GM13976 (cell line): Measurements from ENCODE around the gene PRM3.

ENCODE experiments used
- DNase-seq: peaks from one replicate; pipeline ENCODE4 v3.0.0; 2012; ENCODE audit warnings: low spot score
- in situ Hi-C: fragments of 300-500 bp; cut with MboI; formaldehyde crosslinking; loops from one replicate; pipeline ENCODE4 v1.12.0; 2022; ENCODE audit warnings: low sequenced_read_pairs, mixed read lengths, inconsistent platforms; ENCODE audit not compliant: unreplicated experiment
- TF ChIP-seq, protein P1 (sequence below): IDR thresholded peaks from 2 replicates; pipeline ENCODE4 v1.5.1; 2012; ENCODE audit warnings: borderline replicate concordance, mild to moderate bottlenecking; ENCODE audit not compliant: insufficient read depth; ENCODE audit errors: extremely low read depth, missing control alignments, control extremely low read depth

Gene PRM3

DNA sequence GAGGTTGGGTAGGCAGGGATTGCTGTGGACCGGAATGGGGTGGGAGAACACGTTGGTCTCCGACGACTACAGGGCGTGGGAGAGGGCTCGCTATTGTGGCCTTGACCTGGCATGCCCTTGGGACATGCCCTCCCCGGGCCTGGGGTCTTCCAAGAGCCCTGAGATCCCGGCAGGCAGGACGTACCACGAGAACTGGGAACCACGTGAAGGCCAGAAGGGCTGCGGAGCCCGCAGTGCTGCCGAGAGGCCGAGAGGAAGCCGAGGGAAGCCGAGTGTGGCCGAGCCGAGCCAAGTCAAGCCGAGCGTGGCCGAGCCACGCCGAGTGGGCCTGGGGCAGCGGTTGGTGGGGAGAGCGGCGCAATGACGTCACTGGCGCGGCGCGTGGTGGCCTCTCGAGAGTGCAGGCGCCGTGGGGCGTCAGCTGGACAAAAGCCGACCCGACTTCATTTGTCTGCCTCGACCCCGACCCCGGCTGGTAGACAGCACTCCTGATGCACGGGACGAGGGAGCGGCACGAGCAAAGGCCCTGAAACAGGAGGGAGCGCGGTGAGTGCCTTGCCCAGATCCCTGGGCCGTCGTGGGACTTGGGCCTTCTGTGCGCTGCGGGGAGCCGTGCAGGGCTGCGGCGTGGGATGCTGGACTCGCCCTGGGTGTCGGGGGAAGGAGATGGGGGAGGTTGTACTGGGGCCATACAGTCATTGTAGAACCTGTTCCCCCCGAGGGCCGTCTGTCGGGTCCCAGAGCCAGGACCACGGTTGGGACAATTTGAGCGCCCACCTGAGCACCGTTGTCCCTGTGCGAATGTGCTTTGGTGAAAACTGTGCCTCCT is 24.0 kb downstream of the PRM3 start:
- TF ChIP-seq, protein P1, sequence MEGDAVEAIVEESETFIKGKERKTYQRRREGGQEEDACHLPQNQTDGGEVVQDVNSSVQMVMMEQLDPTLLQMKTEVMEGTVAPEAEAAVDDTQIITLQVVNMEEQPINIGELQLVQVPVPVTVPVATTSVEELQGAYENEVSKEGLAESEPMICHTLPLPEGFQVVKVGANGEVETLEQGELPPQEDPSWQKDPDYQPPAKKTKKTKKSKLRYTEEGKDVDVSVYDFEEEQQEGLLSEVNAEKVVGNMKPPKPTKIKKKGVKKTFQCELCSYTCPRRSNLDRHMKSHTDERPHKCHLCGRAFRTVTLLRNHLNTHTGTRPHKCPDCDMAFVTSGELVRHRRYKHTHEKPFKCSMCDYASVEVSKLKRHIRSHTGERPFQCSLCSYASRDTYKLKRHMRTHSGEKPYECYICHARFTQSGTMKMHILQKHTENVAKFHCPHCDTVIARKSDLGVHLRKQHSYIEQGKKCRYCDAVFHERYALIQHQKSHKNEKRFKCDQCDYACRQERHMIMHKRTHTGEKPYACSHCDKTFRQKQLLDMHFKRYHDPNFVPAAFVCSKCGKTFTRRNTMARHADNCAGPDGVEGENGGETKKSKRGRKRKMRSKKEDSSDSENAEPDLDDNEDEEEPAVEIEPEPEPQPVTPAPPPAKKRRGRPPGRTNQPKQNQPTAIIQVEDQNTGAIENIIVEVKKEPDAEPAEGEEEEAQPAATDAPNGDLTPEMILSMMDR, result no peak
- no peak for DNase-seq

DNA sequence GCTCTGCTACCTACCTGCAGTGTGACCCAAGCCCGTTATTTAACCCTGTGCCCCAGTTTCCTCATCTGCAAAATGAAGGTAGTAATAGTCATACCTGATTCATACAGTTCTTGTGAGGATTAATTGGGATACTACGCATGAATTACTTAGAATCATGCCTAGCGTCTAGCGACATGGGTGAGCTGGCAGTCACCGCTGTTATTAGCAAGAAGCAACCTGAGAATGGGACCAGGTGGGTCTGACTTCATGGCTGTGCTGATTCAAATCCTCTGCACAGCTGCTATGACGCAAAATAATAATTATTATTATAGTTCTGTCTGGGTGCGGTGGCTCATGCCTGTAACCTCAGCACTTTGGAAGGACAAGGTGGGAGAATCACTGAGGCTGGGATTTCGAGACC is 25.3 kb downstream of the PRM3 start:
- in situ Hi-C loops, result no loop called here
- TF ChIP-seq, protein P1, result no peak
- DNase-seq, result no peak

More for the DNA sequence above, 24.0 kb downstream of the PRM3 start:
- in situ Hi-C loops, result loop anchor here (10.0 kb wide), 1 partner anchor 285 kb away; no protein-coding TSS in a partner anchor

DNA sequence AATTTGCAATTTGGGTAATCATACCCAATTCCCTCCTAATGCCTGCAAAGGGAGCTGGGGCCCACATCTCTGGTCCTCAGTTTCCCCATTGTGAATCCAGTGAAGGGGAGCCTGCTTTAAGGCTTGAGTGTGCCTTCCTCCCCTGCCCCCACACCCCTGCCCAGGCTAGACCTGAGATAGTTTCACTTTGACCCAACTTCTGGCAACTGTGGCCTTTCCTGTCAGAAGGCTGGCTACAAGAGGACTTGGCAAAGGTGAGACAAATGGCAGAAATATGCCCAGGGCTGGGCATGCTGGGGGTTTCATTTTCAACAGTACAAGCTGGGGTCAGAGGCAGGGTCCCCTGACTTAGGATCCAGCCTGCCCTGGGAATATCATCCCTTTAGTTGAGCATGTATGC is 27.4 kb downstream of the PRM3 start:
- in situ Hi-C loops, result no loop called here
- no peak for DNase-seq
- TF ChIP-seq, protein P1, result no peak

DNA sequence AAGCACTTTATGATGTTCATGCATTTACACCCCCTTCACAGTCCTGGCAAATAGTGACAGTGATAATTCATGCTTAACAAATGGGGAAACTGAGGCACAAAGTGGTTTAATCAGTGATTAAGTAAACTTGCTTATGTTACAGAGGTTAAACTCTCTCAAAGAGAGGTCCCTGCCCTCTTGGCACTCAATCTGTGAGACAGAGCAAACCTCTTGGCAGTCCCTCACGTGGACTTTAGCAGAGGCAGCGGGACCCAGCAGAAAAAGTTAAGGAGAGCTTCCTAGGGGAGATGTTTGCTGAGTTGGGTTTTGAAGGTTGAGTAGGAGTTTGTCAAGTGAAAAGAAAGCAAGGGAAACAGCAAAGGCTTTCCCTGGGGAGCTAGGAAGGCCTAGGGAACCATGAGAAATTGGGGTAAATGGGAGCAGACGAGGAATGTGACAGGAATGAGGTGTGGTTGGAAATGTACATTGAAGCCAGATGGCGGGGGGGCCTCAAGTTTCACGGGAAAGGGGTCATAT is 28.1 kb downstream of the PRM3 start:
- TF ChIP-seq, protein P1, result no peak
- no peak for DNase-seq
- in situ Hi-C loops, result no loop called here

DNA sequence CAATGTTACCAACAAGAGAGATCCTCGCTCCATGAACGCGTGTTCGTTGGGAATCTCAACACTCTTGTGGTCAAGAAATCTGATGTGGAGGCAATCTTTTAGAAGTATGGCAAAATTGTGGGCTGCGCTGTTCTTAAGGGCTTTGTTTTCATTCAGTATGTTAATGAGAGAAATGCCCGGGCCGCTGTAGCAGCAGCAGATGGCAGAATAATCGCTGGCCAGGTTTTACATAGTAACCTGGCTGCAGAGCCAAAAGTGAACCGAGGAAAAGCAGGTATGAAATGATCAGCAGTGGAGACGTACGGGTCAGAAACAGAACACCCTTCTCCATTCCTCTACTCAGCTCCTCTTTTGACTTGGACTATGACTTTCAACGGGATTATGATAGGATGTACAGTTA is 30.8 kb downstream of the PRM3 start:
- no peak for DNase-seq
- TF ChIP-seq, protein P1, result no peak
- in situ Hi-C loops, result no loop called here

DNA sequence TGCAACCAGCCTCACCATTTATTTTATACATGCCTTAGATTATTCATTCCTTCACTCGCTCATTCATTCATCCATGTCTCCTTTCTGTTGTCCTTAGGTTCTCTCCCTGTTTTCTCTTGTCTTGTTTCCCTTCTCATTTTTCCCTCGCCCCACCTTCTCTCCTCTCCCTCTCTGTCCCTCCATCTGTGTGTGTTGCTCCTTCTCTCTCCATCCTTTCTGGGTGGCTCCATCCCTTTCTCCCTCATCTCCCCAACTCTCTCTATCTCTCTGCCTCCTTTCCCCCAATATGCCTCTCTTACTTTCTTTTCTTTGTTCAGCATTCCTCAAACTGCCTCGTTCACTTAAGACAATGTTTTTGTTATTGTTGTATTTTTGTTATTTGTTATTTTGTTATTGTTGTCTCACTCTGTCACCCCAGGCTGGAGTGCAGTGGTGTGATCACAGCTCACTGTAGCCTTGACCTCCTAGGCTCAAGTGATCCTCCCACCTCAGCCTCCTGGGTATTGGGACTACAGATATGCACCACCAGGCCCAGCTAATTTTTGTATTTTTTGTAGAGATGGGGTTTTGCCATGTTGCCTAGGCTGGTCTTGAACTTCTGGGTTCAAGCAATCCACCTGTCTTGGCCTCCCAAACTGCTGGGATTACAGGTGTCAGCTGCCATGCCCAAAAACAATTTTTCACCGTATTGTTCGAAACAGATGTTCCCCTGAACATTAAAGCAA is 31.8 kb downstream of the PRM3 start:
- TF ChIP-seq, protein P1, result no peak
- in situ Hi-C loops, result no loop called here
- no peak for DNase-seq
